Activated T-helper 2 cell treated with anti-CD3 and anti-CD28 coated beads, Interferon-gamma antibody, Interleukin-2, Interleukin-4, amounts not matched to agents 10 μg/mL and 5 μg/mL and 100 μg/mL, durations not matched to agents 14 hours and 24 hours and 36 hours (primary cell): ENCODE data around the gene REEP3. TPM values are rescaled to one million over a fixed set of nuclear protein-coding genes. Genes with fewer than 3 reads are reported as not detected.

Experiments
- DNase-seq: peaks from one replicate; pipeline ENCODE4 v3.0.0; 2021; ENCODE audit warnings: low spot score
- H3K27ac Mint-ChIP-seq: one replicate; pipeline ENCODE4 v1.8.0; 2021; ENCODE audit warnings: mixed read lengths
- H3K27me3 Mint-ChIP-seq: one replicate; pipeline ENCODE4 v1.8.0; 2021; ENCODE audit warnings: low read depth, mixed read lengths
- H3K36me3 Mint-ChIP-seq: one replicate; pipeline ENCODE4 v1.8.0; 2021; ENCODE audit warnings: low read depth, mixed read lengths
- H3K4me1 Mint-ChIP-seq: one replicate; pipeline ENCODE4 v1.8.0; 2021; ENCODE audit warnings: low read depth, mixed read lengths
- H3K4me3 Mint-ChIP-seq: one replicate; pipeline ENCODE4 v1.8.0; 2021; ENCODE audit warnings: low read depth, mild to moderate bottlenecking, moderate library complexity, mixed read lengths
- H3K9me3 Mint-ChIP-seq: one replicate; pipeline ENCODE4 v1.8.0; 2021; ENCODE audit warnings: mixed read lengths
- intact Hi-C: fragments of 100-400 bp; cut with micrococcal nuclease; formaldehyde crosslinking; loops from one replicate; pipeline ENCODE4 v1.15.1; 2023
- total RNA-seq: library from RNA; stranded (reverse); gene quantifications from 2 replicates; pipeline ENCODE4 v1.2.3, GENCODE V29; 2022

The REEP3 gene
- total RNA-seq, 1 donor from 2014 or later, result 24.9 TPM

DNA sequence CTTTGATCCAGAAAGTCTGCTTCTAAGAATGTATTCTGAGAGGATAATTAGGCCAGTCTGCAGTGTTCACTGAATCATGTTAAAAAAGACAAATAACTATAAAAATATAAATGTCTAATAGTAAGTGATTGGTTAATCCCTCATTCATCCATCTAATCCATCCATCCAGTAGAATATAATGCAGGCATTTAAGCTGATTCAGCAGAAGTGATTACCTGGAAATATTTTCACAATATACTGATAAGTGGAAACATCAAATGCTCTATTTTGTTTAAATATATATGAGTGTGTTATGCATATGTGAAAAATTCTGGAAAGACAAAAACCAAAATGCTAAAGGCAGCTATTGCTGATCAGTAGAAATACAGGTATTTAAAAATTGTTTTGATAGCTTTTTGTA lies 152.6 kb downstream of the REEP3 start:
- Mint-ChIP-seq H3K27me3 (peaks cover 21% of the 10 kb centered on the region), H3K4me3 (no peak overlapping the region), H3K9me3 (no peaks in the 10 kb centered on the region), H3K27ac (no peak overlapping the region), H3K36me3 (no peaks in the 10 kb centered on the region), H3K4me1 (peaks cover 10% of the 10 kb centered on the region)
- DNase-seq, result no peak
- intact Hi-C loops, result loop anchor here (5.0 kb wide), 1 partner anchor 33 kb away; no protein-coding TSS in a partner anchor

Other genes with a start within 250 kb of the REEP3 start
- gene JMJD1C, start 55.4 kb upstream of the REEP3 start, total RNA-seq, result 33.8 and 35.2 TPM in 2 replicates